Fibroblast of pulmonary artery (primary cell): ENCODE results near the gene FCRL5.

Experiments
- DNase-seq: peaks from one replicate; pipeline ENCODE4 v3.0.0-alpha.2; 2010; ENCODE audit warnings: low read depth
- H3K4me3 ChIP-seq: replicated peaks from 2 replicates; pipeline ENCODE4 v1.5.1; 2011; ENCODE audit warnings: low read depth, mild to moderate bottlenecking, control low read depth, low read length, moderate library complexity
- TF ChIP-seq, protein P1 (sequence below): IDR thresholded peaks from 2 replicates; pipeline ENCODE4 v1.5.1; 2011; ENCODE audit warnings: mild to moderate bottlenecking, control low read depth, low read length, inconsistent platforms; ENCODE audit errors: missing control alignments

The FCRL5 gene

DNA sequence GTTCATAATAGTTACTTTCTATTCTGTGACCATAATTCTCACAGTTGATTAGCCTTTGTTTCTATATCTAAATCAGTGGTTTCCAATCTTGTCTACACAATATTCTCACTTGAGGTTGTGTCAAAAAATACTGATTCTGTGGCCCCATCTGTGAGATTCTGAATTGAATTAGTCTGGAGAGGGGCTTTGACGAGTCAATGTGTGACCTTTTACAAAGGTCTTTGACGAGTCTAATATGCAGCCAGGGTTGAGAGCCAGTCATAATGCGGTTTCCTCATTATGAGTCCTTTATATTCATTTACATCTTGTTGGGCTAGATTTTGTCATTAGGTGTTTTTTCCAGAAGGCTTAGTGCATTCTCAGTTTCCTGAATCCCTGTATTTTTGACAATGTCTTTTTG is 19.7 kb downstream of the FCRL5 start:
- DNase-seq, result no peak
- TF ChIP-seq, protein P1, sequence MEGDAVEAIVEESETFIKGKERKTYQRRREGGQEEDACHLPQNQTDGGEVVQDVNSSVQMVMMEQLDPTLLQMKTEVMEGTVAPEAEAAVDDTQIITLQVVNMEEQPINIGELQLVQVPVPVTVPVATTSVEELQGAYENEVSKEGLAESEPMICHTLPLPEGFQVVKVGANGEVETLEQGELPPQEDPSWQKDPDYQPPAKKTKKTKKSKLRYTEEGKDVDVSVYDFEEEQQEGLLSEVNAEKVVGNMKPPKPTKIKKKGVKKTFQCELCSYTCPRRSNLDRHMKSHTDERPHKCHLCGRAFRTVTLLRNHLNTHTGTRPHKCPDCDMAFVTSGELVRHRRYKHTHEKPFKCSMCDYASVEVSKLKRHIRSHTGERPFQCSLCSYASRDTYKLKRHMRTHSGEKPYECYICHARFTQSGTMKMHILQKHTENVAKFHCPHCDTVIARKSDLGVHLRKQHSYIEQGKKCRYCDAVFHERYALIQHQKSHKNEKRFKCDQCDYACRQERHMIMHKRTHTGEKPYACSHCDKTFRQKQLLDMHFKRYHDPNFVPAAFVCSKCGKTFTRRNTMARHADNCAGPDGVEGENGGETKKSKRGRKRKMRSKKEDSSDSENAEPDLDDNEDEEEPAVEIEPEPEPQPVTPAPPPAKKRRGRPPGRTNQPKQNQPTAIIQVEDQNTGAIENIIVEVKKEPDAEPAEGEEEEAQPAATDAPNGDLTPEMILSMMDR, result no peak
- H3K4me3 ChIP-seq, result no peak overlapping the region

DNA sequence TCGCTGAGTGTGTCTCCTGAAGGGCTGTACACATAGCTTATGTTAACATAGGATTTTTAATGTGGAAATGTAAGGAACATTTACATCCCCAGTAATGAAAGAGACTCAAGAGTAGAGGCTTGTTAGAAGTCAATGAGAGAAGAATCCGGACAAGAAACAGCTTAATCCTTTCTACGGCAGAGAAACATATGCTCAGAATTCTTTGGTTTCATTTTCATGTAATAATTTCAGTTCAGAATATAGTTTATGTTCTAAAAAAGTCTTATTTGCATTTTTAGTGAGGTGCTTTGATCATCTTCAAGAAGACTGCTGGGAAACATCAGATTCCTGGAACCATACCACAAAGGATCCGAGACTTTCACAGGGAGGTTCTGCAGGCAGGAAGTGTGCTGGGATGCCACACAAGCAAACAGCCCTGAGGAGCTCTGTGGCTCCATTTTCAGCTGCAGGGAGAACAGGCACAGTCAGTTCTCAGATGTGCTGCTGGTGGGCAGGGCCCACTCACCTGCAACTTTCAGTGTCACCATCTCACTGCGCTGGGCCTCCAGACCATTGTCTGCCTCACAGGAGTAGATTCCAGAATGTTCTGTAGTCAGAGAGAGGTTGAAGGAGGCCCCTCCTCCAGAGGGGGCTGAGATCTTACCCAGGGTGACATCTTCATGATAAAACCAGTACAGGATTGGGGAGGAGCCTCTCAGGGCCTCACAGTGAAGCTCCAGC is 28.4 kb downstream of the FCRL5 start:
- H3K4me3 ChIP-seq, result no peak overlapping the region
- TF ChIP-seq, protein P1, result no peak
- no peak for DNase-seq

DNA sequence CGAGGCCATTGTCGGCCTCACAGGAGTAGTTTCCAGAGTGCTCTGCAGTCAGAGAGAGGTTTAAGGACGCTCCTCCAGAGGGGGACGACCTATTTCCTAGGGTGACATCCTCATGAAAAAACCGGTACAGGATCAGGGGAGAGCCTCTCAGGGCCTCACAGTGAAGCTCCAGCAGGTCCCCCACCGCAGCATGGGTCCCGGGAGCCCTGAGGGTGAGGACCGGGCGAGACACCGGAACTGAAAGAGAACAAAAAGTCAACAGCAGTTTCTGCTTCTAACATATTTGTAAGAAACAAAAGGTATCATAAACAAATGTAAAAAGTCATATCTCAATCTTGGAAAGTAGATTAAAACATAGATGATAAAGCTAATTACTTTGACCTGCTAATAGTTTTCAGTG is 31.3 kb downstream of the FCRL5 start:
- TF ChIP-seq, protein P1, result no peak
- DNase-seq, result no peak
- H3K4me3 ChIP-seq, result no peak overlapping the region

DNA sequence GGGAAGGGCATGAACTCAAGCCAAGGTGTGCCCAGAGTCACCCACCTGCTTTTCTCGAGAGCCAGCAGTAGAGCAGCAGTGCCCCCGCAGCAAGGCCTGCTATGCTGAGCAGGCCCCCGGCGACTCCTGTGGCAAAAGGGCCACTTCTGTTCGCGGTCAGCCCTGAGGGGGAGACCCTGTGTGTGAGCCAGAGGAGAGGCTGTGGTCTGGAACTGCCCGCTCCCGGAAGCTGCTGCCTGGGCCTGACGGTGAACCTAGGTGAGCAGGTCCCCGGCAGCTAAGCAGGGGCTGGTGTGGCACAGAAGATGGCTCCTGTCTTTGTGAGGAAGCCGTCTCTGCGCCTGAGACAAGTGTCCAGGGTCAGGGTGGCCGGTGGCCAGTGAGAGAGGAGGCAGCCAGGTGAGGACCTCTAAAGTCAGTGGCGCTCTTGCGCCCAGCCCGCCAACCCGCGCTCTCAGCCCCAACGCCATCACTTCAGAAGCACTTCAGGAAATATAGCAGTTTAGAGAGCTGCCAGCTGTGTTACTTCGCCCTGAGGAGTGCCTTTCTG is 31.9 kb downstream of the FCRL5 start:
- TF ChIP-seq, protein P1, result no peak
- no peak for DNase-seq
- H3K4me3 ChIP-seq, result no peak overlapping the region

DNA sequence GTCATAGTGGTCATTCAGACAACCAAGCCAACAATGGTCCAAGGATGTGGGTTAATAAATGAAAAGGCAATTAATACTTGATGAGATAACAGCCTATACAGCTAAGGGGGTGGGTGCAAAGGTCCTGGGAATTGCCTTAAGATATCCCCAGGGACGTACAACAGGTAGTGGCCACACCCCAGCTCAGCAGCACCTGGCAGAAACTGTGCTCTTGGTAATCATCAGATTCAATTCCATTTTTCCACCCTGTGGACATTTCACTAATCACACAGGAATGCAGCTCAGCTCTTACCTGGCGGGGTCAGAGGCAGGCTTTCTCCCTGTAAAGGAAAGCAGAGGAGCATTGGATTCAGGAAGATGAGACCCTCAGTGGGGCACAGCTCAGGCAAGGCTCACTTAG is 32.9 kb downstream of the FCRL5 start:
- TF ChIP-seq, protein P1, result no peak
- DNase-seq, result no peak
- no peak overlapping the region for H3K4me3 ChIP-seq

DNA sequence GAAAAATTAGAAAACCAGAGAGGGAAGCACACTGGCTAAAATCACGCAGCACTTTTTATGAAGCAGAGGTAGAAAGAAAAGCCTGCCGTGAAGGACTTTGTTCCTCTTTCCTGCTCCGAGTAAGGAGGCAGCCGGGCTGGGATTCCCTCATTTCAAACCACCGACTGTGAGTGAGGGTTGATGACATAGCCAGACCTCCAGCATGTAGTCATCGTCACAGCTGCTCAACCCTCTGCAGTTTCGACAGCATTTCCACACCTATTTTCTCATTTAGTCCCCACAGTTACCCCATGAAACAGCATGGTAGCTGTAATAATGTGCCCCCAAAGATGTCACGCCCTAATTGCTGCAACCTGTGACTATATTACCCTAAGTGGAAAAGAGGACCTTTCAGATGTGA is 35.3 kb downstream of the FCRL5 start:
- no peak overlapping the region for H3K4me3 ChIP-seq
- no peak for DNase-seq
- TF ChIP-seq, protein P1, result no peak

DNA sequence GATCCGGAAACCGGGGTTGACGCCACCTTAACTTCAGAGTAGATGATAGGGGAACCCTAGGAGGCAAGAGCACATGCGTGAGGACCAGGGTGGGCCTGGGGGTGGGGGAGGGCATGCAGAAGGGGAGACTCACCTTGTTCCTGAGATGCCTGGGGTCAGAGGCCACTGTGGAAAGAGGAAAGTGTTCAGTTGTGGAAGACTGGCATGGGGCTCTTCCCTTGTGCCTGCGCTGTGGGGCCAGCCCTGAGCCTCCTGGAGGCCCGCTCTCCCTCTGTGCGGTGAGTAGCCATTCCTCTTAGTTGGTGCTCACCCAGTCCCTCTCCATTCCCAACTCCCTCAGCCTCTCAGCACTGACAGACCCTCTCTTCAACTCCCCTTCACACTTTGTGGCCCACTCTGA is 36.6 kb downstream of the FCRL5 start:
- no peak overlapping the region for H3K4me3 ChIP-seq
- TF ChIP-seq, protein P1, result no peak
- DNase-seq, result no peak
